Sigmoid colon (tissue), 4 donors: ENCODE measurements around the gene BRINP1.

Experiments used
- CTCF ChIP-seq, 4 experiments: fragments of 450-650 bp in 3 of 4; fragments of 200-600 bp in 1 of 4; IDR thresholded peaks; one replicate each; pipeline ENCODE4 v1.5.1; 2016 to 2019; ENCODE audit warnings: antibody characterized with exemption in 4 of 4, mild to moderate bottlenecking in 3 of 4, moderate library complexity in 2 of 4
- EP300 ChIP-seq, 4 donors: sonication (generic); formaldehyde crosslinking; IDR thresholded peaks; one replicate each; pipeline ENCODE4 v1.6.1; 2017; ENCODE audit warnings: antibody characterized with exemption in 4 of 4
- POLR2A ChIP-seq, 2 donors: fragments of 450-650 bp; IDR thresholded peaks; one replicate each; pipeline ENCODE4 v1.6.1; 2016; ENCODE audit warnings: antibody characterized with exemption in 2 of 2, mild to moderate bottlenecking in 2 of 2, moderate library complexity in 2 of 2
- POLR2AphosphoS5 ChIP-seq, 4 donors: sonication (generic); formaldehyde crosslinking; IDR thresholded peaks; one replicate each; pipeline ENCODE4 v1.6.1; 2017; ENCODE audit warnings: antibody characterized with exemption in 4 of 4

- TF ChIP-seq POLR2AphosphoS5 (IDR thresholded peaks at IDR 0.05), result no peak
- TF ChIP-seq CTCF (IDR thresholded peaks at IDR 0.05), result no peak
- no peak for TF ChIP-seq EP300 (IDR thresholded peaks at IDR 0.05)
- TF ChIP-seq POLR2A (IDR thresholded peaks at IDR 0.05), result no peak
Measured at GRCh38 chr9:119153402-119153801, 215.8 kb downstream of the BRINP1 start.
